GM19395 (cell line): ENCODE results near the gene CCDC39.

Source experiments
- ATAC-seq: cut with Tn5 transposase; IDR thresholded peaks from one replicate; pipeline ENCODE4 v1.9.1; 2021; ENCODE audit warnings: mild to moderate bottlenecking, moderate library complexity; ENCODE audit not compliant: unreplicated experiment

The CCDC39 gene

DNA sequence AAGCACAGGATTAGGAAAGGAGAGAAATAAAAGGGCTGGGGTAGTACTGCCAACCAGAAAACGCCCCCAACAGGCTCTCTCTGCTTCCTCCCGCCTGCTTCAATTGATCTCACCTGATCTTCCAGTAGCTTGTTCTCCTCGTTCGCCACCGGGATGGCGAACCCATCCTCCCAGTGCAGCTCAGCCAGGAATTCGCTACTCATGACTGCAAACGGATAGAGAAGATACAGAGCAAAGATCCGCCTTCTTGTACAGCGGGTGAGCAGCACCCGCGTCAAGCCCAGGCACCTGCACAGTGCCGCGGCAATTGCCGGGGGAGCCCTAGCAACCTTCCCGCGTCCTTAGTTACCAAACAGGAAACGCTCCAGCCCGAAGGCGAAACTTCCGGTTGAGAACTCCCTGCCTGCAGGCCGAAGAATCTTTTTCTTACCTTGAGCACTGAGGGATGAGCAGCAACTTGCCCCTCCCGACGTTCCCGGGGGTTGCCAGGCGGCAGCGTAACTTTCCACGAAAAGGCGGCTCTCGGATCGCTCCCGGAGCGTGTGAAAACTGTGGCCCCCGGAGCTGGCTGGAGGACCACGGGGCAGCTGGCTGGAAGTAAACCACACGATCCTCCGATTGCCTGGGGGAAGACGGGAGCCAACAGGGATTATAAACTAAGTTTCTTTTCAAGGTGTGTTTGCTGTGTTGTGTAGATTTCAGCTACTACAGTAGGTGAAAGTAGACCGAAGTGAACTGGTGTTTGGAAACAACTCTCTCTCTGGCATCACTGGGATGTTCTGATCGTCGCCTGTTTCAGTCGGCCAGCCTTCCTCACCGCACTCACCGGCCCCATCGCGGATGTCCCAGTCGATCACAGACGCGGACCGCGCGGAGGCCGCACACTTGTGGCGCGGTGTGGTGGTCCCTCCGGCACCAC is at the start of gene CCDC39:
TSS of gene CCDC39 (minus strand) at position 312 of the 919 bp plus-strand sequence. CDS start at position 203, 109 bp downstream.
- peak; percentile 98 for ATAC-seq

DNA sequence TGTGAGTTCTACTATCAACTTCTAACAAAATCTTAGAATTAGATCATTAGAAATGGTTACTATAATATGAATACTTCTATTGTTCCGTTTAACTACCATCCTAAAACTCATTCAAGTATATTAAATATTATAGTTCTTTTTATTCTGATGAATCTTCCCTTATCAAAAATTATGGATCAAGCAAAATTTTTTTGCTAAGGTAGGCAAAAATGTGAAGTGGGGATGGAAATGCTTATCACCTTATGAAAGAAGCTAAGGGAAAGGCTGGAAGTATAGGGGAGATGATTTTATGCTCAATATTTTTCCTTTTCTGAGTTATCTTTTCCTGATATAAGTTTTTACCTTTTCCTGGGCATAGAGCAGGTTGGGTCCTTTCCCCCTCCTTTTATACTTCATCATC is 40.7 kb upstream of the CCDC39 start:
- no peak for ATAC-seq

DNA sequence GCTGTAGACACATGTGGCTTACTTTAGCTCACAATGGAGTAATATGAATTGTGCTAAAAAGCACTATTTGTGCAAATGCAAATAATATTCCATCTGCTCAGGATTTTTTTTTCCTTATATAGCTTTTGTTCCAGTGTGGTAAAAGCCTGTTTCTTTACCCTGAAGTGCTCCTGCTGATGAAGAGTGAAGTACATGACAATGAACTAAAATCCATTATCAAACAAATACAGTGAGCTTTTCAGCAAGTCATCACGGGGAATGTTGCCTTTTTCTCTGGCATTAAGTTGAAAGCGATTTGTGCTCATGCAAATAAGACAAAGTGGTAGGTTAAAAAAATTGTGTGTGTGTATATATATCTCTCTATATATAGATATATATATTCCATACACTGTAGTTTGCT is 28.6 kb upstream of the CCDC39 start:
- no peak for ATAC-seq

DNA sequence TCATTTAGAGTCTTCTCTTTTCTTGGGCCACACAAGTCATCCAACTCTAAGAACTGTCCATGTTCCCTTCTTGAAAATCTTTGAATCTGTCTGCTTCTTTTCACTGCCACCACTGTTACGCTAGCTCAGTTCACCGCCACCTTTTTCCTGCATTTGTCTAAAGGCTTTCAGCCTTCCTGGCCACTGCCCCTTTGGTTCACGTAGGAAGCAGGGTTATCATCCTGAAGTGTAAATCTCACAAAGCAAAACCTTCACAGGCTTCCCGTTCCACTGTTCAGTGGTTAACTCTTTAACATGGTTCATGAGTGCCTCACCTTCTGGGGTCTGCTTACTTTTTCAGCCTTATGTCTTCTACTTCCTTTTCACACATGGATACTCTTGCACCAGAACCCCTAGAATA is 26.3 kb upstream of the CCDC39 start:
- ATAC-seq: no peak

DNA sequence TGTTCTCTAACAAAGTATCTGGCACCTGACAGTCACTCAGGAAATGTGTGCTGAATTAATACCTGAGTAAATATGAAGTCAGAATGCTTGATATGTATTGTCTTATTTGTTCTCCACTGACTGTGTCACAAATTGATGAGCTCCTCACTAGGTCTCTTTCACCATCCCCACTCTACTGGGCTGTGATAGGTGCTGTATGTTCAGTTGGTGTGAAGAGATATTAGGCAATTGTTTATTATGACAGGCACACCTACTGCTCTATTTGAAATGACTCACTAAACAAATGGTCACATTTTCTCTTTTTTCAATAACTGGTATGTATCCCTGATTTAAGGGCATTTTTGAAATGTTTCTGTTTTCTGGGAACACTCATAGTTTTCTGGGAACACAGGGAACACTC is 25.2 kb upstream of the CCDC39 start:
- ATAC-seq: no peak

DNA sequence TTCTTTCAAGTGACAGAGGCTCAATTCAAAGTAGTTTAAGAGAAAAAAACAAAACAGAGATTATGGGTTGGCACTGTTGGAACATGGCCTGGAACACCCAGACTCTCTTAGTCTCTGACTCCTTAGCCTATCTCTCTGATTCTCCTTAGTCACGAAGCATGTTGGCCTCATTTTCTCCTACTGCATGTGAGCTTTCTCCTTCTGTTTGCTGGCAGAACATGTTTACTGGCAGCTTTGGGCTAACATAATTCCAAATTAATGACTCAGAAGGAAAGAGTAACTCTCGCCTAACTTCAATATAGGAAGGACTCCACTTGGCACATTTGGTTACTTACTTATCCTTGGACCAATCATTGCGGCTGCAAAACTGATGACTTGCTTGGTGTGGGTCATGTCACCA is 21.7 kb upstream of the CCDC39 start:
- ATAC-seq: no peak

DNA sequence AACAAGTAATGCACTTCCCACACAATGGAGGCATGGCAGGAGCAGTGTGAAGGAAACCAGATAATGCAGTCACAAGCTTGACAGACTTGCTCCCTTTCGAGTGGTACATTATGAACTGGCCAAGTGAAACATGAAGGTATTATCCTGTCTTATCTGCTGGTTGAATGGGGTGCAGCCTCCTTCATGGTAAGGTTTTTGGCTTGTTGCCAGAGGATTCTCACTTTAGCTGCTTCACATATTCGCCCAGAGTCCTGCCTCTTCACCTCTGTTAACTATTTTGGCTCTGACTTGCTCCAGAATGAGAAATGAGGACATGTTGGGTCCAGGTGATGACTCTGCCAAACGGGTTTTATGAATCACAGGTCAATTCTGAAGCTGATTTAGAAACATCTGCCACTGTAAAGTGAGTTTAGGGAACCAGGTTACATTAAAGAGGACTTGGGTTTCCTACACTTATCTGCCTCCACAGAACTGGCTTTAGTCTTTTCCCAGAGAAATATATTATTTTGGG is 19.5 kb upstream of the CCDC39 start:
- ATAC-seq: no peak

DNA sequence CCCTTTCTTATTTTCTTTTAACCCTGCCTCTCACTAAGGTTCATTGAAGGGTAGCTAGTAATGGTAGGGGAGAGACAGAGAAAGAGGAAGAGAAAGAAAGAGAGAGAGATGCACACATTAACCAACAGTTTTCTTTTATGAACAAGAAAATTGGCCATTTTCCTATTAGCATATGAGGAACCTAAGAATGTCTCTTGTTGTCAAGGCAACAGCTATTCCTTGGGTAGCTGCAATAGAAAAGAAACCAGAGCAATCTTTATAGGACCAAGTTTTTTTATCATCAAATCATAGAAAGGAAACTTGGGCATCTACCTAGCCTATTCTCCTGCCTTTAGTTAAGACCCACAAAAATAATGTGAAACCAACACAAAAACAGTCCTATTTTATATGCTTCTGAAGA is 15.0 kb upstream of the CCDC39 start:
- no peak for ATAC-seq

DNA sequence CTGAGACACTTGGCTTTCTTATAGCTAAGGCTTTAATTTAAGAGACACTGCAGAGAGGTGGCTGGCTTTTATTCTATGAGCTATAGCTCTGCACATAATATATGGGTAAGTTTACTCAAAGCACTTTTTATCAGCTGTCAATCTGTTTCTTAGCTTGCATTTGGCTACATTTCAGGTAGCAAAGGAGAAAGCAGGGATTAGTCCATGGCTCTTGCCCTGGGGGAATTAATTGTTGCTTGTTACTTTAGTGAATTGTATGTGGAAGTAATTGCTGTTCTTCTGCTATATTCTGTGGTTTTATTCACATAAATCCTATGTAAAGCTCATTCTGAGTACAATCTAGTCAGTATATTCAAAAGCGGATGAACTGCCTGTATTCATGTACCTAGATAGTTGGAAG is 14.4 kb upstream of the CCDC39 start:
- ATAC-seq: no peak

DNA sequence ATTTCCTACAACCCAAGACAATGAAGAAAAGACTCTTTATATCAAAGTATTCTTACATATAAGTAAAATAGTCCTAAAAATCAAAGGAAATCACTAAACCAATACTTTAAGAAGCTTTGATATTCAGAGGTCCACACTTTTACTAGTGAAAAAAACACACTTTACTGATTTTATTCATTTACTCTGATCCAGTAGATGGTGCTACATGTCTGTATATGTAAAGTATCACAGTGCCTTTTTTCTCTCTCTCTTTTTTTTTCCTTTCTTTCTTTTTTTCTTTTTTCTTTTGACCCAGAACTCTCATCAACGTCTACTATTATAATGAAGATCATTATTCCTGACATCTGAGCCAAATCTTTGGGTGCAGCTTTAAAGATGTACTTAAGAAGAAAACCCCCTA is 10.8 kb upstream of the CCDC39 start:
- ATAC-seq: no peak

DNA sequence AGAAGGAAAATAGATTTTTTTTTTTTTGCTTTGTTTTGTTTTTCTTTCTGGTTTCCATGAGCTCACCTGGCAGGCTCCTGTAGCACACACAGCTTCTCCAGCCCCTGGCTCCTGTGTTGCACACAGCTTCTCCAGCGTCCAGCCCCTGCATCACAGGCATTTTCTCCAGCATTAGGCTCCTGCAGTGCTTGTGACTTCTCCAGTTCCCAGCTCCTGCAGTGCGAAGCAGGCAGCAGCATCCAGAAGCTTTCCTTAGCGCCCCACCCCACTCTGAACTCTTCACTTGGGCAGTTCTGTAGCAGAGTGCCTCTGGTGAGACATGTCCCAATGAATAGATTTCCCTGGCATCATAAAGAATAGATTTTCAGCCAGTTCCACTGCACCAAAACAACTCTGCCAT is 5.5 kb upstream of the CCDC39 start:
- no peak for ATAC-seq

DNA sequence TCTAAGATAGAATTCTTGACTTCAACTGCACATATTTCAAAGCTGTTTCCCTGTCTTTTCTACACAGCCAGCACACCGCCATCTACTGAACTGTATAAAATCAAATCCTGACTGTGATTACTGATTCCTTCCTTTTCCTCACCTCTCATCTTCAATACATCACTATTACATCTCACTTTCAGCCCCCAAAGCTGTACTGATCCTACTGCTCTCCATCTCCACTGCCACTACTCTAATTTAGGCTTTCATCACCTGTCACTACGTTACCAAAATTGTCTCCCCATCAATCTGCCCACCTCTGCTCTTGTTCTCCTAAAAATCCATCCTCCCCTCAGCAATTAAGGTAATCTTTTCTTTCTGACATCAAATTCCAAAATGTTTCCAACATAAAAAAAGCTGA is 4.5 kb upstream of the CCDC39 start:
- ATAC-seq: no peak

DNA sequence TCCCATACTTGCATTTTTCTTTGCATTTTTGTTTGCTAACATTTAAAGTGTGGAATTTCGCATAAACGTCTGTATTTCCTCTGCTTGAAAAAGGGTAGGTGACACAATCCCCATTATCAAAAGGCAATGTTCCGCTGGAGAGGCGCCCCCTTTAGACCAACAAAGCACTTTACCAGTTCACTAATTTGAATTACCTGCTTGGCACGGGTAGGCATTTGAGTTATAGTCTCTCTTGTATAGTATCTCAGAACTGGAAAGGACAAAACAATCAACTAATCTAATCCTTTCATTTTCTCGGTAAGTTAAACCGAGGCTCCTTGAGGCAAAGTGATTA is 775 bp upstream of the CCDC39 start:
- peak; percentile 46 for ATAC-seq

DNA sequence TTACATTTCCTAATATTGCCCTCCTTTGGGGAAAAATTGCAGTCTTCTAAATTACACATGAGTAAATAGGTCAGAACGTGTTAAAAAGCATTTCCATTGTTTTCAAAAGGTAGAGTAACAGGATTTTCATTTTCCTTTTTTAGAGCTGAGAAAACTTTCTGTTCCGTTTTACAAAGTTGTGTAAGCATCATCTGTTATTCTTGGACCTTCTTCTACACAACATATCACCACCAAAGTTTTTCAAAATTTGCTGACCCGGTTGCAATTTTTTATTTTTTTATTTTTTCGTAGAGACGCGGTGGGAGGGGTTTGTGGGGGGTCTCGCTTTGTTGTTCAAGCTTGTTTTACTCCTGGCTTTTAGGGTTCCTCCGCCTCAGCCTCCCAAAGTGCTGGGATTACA is 1.1 kb downstream of the CCDC39 start:
- no peak for ATAC-seq

DNA sequence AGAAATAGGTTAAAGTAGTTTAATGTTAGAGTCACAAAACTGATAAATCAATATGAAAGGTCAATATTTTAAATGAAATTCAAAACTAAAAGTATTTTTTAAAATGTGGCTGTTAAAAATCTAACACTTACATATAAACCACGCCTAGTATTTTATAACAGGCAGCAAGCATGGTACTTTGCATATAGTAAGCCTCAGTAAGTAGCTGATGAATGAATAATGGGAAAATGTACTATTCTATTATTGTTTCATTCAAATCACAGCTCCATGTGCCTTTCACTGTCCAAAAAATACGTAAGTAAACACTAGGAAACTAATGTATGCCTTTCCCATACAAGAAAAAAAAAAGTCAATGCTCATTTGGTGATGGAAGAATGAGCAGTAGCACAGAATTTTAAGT is 17.8 kb downstream of the CCDC39 start:
- ATAC-seq: no peak

DNA sequence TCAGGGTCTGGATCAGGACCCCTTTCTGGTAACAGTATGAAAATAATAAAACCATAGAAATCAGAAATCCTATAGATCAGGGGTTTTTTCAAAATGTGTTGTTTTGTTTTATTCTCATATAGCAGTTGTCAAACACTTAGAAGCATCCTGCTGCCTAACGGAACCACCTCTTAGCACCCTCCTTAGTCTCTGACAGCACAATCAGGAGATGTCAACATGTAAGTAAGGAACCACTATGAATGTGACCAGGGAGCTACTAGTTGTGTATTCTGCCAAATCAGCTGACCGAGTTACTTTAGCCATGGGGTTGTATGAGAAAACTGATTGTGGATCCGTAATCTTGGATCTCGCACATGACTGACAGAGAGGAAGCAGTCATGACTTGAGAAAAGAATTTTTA is 22.2 kb downstream of the CCDC39 start:
- no peak for ATAC-seq

DNA sequence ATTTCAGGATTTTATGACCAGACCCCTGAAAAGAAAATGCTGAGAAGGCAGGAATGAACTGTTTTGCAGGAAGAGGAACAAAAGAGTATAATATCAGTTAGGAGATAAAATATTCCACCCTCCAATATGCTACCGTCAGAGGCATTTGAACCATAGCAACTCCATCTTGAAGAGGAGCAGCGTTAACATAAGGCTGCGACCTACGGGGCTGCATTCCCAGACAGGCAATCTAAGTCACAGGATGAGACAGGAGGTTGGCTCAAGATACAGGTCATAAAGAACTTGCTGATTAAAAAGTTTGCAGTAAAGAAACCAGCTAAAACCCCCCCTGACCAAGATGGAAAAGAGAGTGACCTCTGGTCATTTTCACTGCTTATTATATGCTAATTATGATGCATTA is 22.9 kb downstream of the CCDC39 start:
- ATAC-seq: no peak

DNA sequence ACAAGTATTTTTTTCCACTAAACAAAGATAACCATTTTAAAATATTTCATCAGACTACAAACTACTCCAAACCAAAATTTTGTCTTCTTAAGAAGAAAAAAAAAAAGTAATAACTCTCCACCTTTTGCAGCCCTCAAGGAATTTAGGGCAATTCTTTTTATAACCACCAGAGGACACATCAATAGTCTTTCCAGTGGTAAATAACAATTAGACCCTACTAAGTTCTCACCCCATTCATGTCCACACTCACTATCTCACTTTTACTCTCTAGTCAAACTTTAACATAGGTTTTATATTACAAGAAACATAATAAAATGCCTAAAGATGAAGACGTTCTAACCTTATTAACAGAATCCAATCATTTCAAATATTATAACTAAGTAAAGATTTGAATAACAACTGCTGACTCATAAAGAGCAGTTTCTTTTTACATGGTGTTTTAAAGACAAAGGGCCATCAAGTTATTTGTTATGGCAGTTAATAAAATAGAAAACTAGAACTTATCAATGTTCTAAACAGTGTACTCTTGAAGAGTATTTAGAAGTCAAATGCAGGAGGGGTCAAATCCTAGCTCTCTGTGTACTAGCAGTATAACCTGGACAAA is 33.0 kb downstream of the CCDC39 start:
- ATAC-seq: peak; percentile 66

DNA sequence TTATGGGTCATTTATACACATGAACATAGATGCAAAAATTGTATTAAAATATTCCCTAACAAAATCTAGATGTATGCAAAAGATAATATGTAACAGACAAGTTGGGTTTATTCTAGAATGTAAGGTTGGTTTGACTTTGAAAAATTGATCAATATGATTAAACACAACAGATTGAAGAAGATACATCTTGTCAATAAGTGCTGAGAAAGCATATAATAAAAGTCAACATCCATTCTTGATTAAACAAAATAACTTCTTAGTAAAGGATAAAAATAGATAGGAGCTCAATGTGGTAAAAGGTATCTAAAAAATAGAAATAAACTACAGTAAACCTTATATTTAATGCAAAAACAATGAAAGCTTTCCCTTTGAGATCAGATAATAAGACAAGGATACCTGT is 38.3 kb downstream of the CCDC39 start:
- ATAC-seq: no peak

DNA sequence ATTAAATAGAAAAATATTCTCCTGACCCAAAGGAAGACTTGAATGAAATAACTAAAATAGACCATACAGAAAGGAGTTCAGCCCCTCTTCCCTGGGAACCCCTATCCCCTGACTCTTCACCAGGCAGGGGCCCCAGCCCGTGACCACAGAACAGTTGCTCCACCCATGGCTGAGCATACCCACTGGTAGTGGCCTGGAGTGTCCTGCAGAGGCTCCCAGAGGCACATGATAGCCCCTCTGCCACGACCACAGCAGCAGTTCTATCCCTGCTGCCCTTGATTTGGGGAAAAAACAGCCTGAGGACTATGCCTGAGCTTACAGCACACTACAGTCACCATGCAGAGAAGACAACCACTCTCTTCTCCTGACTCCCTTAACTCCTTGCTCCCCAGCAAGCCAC is 45.6 kb downstream of the CCDC39 start:
- peak; percentile 61 for ATAC-seq

DNA sequence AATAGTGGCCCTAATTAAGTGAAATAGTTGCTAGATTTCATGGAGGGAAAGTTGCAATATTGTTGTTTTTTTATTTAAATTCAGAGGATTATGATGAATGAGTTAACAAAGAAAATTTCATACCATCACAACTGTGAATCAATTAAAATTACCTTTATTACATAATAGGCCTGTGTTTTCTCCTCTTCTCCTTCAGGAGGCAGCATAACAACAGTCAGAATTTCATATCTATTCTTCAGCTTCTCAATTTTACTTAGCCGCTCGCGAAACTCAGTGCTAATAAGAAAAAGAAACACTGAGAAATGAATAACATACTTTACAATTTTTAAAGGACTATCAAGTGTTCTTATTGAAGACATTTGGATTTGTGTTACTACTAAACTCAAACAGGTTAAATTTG is 48.0 kb downstream of the CCDC39 start:
- no peak for ATAC-seq

DNA sequence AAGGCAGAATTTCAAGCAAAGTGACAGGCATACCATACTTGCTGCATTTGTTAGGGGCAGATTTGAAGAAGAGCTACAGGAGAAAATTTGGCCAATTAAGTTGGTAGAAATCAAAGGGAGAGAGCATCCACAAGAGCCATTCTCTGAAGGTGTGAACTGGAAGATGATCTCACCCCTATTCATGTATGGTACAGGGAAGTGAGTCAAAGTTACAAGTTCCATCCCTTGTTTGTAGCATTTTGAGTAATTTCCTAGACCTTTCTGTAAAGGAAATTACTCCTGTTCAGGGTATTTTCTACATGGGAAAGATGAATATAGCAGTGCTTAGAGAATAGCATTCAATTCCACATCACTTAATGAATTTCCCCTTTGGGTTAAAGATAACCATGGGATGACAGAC is 48.9 kb downstream of the CCDC39 start:
- no peak for ATAC-seq
